ENCODE measurements around the gene AK8. TPM values are rescaled to one million over a fixed set of nuclear protein-coding genes. Genes with fewer than 3 reads are reported as not detected.
A peak's percentile ranks its signal among the peaks of the same experiment; 100 is the strongest.
"Not testable (repeated sequence)": the region's sequence is repeated elsewhere in the genome, so short reads cannot be mapped to it uniquely, and the experiment has no call there.

The AK8 gene
- polyA plus RNA-seq, 1 donor: 2.6 TPM

GRCh38 chr9:132773093-132773492 lies 105.0 kb downstream of the AK8 start:
- Histone ChIP-seq H3K36me3 (ENCODE audit: control insufficient read depth, insufficient read depth, low read length) (no peaks in the 10 kb centered on the region), H3K27me3 (ENCODE audit: control insufficient read depth, insufficient read depth, low read length) (no peaks in the 10 kb centered on the region), H3K4me3 (ENCODE audit: low read length) (no peak overlapping the region), H3K4me1 (ENCODE audit: control insufficient read depth, insufficient read depth, low read length) (peaks cover 9% of the 10 kb centered on the region), H3K9me3 (ENCODE audit: control insufficient read depth, low read depth, low read length) (peaks cover 3% of the 10 kb centered on the region), H3K27ac (ENCODE audit: low read length) (no peak overlapping the region)
- 60% methylated on average over 1 of the region's 2 CpGs for WGBS (ENCODE audit: insufficient coverage, low lambda C conversion rate)
- DNase-seq: no peak

- H3K4me1 ChIP-seq (ENCODE audit: control insufficient read depth, insufficient read depth, low read length); H3K27me3 ChIP-seq (ENCODE audit: control insufficient read depth, insufficient read depth, low read length); H3K36me3 ChIP-seq (ENCODE audit: control insufficient read depth, insufficient read depth, low read length); H3K9me3 ChIP-seq (ENCODE audit: control insufficient read depth, low read depth, low read length); DNase-seq; H3K4me3 ChIP-seq (ENCODE audit: low read length); H3K27ac ChIP-seq (ENCODE audit: low read length): not testable (repeated sequence)
- WGBS (ENCODE audit: insufficient coverage, low lambda C conversion rate): no CpG with 5 or more reads among the region's 5 CpGs
These were observed 106.3 kb downstream of the AK8 start for GRCh38 chr9:132771752-132772151.

- DNase-seq: no peak
- H3K9me3 ChIP-seq (ENCODE audit: control insufficient read depth, low read depth, low read length): peaks cover 3% of the 10 kb centered on the region
- peaks cover 9% of the 10 kb centered on the region for H3K4me1 ChIP-seq (ENCODE audit: control insufficient read depth, insufficient read depth, low read length)
- peak overlapping the region; percentile 58 for H3K4me3 ChIP-seq (ENCODE audit: low read length)
- H3K27ac ChIP-seq (ENCODE audit: low read length): no peak overlapping the region
- no CpG with 5 or more reads among the region's 10 CpGs for WGBS (ENCODE audit: insufficient coverage, low lambda C conversion rate)
- no peaks in the 10 kb centered on the region for H3K36me3 ChIP-seq (ENCODE audit: control insufficient read depth, insufficient read depth, low read length)
- no peaks in the 10 kb centered on the region for H3K27me3 ChIP-seq (ENCODE audit: control insufficient read depth, insufficient read depth, low read length)
These were observed 107.2 kb downstream of the AK8 start for GRCh38 chr9:132770770-132771310.

GRCh38 chr9:132769906-132770769 lies 107.9 kb downstream of the AK8 start:
- H3K9me3 ChIP-seq (ENCODE audit: control insufficient read depth, low read depth, low read length): peaks cover 3% of the 10 kb centered on the region
- H3K27me3 ChIP-seq (ENCODE audit: control insufficient read depth, insufficient read depth, low read length): no peaks in the 10 kb centered on the region
- H3K36me3 ChIP-seq (ENCODE audit: control insufficient read depth, insufficient read depth, low read length): no peaks in the 10 kb centered on the region
- peak overlapping the region; percentile 75 for H3K27ac ChIP-seq (ENCODE audit: low read length)
- peaks cover 9% of the 10 kb centered on the region for H3K4me1 ChIP-seq (ENCODE audit: control insufficient read depth, insufficient read depth, low read length)
- peak; percentile 70 to 87 for DNase-seq
- no CpG with 5 or more reads among the region's 54 CpGs for WGBS (ENCODE audit: insufficient coverage, low lambda C conversion rate)
- peak overlapping the region; percentile 58 for H3K4me3 ChIP-seq (ENCODE audit: low read length)

GRCh38 chr9:132768932-132769905 lies 108.9 kb downstream of the AK8 start:
- peaks cover 3% of the 10 kb centered on the region for H3K9me3 ChIP-seq (ENCODE audit: control insufficient read depth, low read depth, low read length)
- H3K27me3 ChIP-seq (ENCODE audit: control insufficient read depth, insufficient read depth, low read length): no peaks in the 10 kb centered on the region
- no peaks in the 10 kb centered on the region for H3K36me3 ChIP-seq (ENCODE audit: control insufficient read depth, insufficient read depth, low read length)
- H3K27ac ChIP-seq (ENCODE audit: low read length): peak overlapping the region; percentile 75
- peaks cover 9% of the 10 kb centered on the region for H3K4me1 ChIP-seq (ENCODE audit: control insufficient read depth, insufficient read depth, low read length)
- H3K4me3 ChIP-seq (ENCODE audit: low read length): peak overlapping the region; percentile 58
- WGBS (ENCODE audit: insufficient coverage, low lambda C conversion rate): no CpG with 5 or more reads among the region's 25 CpGs
- peak; percentile 61 to 80 for DNase-seq

GRCh38 chr9:132763574-132763973 lies 114.5 kb downstream of the AK8 start:
- H3K9me3 ChIP-seq (ENCODE audit: control insufficient read depth, low read depth, low read length): no peaks in the 10 kb centered on the region
- H3K36me3 ChIP-seq (ENCODE audit: control insufficient read depth, insufficient read depth, low read length): no peaks in the 10 kb centered on the region
- WGBS (ENCODE audit: insufficient coverage, low lambda C conversion rate): no CpG with 5 or more reads among the region's 3 CpGs
- no peak for DNase-seq
- H3K27ac ChIP-seq (ENCODE audit: low read length): no peak overlapping the region
- H3K4me1 ChIP-seq (ENCODE audit: control insufficient read depth, insufficient read depth, low read length): no peaks in the 10 kb centered on the region
- H3K27me3 ChIP-seq (ENCODE audit: control insufficient read depth, insufficient read depth, low read length): no peaks in the 10 kb centered on the region
- H3K4me3 ChIP-seq (ENCODE audit: low read length): no peak overlapping the region

- Histone ChIP-seq H3K36me3 (ENCODE audit: control insufficient read depth, insufficient read depth, low read length) (no peaks in the 10 kb centered on the region), H3K4me3 (ENCODE audit: low read length) (no peak overlapping the region), H3K9me3 (ENCODE audit: control insufficient read depth, low read depth, low read length) (no peaks in the 10 kb centered on the region), H3K27ac (ENCODE audit: low read length) (no peak overlapping the region), H3K27me3 (ENCODE audit: control insufficient read depth, insufficient read depth, low read length) (no peaks in the 10 kb centered on the region), H3K4me1 (ENCODE audit: control insufficient read depth, insufficient read depth, low read length) (no peaks in the 10 kb centered on the region)
- no peak for DNase-seq
- WGBS (ENCODE audit: insufficient coverage, low lambda C conversion rate): no CpG with 5 or more reads among the region's 4 CpGs
These were observed 115.2 kb downstream of the AK8 start for GRCh38 chr9:132762896-132763295.

GRCh38 chr9:132761602-132762001 lies 116.5 kb downstream of the AK8 start:
- DNase-seq: no peak
- Histone ChIP-seq H3K36me3 (ENCODE audit: control insufficient read depth, insufficient read depth, low read length) (no peaks in the 10 kb centered on the region), H3K27ac (ENCODE audit: low read length) (no peak overlapping the region), H3K4me3 (ENCODE audit: low read length) (no peak overlapping the region), H3K4me1 (ENCODE audit: control insufficient read depth, insufficient read depth, low read length) (no peaks in the 10 kb centered on the region), H3K27me3 (ENCODE audit: control insufficient read depth, insufficient read depth, low read length) (peaks cover 3% of the 10 kb centered on the region), H3K9me3 (ENCODE audit: control insufficient read depth, low read depth, low read length) (no peaks in the 10 kb centered on the region)
- no CpG with 5 or more reads among the region's 1 CpG for WGBS (ENCODE audit: insufficient coverage, low lambda C conversion rate)

- H3K27me3 ChIP-seq (ENCODE audit: control insufficient read depth, insufficient read depth, low read length): peaks cover 3% of the 10 kb centered on the region
- H3K36me3 ChIP-seq (ENCODE audit: control insufficient read depth, insufficient read depth, low read length): no peaks in the 10 kb centered on the region
- no peaks in the 10 kb centered on the region for H3K4me1 ChIP-seq (ENCODE audit: control insufficient read depth, insufficient read depth, low read length)
- no peaks in the 10 kb centered on the region for H3K9me3 ChIP-seq (ENCODE audit: control insufficient read depth, low read depth, low read length)
- no peak for DNase-seq
- no peak overlapping the region for H3K27ac ChIP-seq (ENCODE audit: low read length)
- 71% methylated on average over 1 of the region's 1 CpG for WGBS (ENCODE audit: insufficient coverage, low lambda C conversion rate)
- H3K4me3 ChIP-seq (ENCODE audit: low read length): no peak overlapping the region
These were observed 118.0 kb downstream of the AK8 start for GRCh38 chr9:132760057-132760456.

- WGBS (ENCODE audit: insufficient coverage, low lambda C conversion rate): no CpG with 5 or more reads among the region's 18 CpGs
- DNase-seq: no peak
- H3K4me1 ChIP-seq (ENCODE audit: control insufficient read depth, insufficient read depth, low read length): no peaks in the 10 kb centered on the region
- H3K4me3 ChIP-seq (ENCODE audit: low read length): no peak overlapping the region
- no peaks in the 10 kb centered on the region for H3K9me3 ChIP-seq (ENCODE audit: control insufficient read depth, low read depth, low read length)
- peaks cover 3% of the 10 kb centered on the region for H3K27me3 ChIP-seq (ENCODE audit: control insufficient read depth, insufficient read depth, low read length)
- H3K27ac ChIP-seq (ENCODE audit: low read length): no peak overlapping the region
- H3K36me3 ChIP-seq (ENCODE audit: control insufficient read depth, insufficient read depth, low read length): no peaks in the 10 kb centered on the region
These were observed 121.1 kb downstream of the AK8 start for GRCh38 chr9:132757016-132757415.
